ACC112 (cell line): ENCODE results near the gene AOPEP.

Experiments
- H2AFZ ChIP-seq: fragments of 200-600 bp; sonication (generic); one replicate; pipeline ENCODE4 v1.6.0; 2017; ENCODE audit warnings: antibody characterized with exemption, low read length; ENCODE audit not compliant: unreplicated experiment
- H3K27ac ChIP-seq: fragments of 200-600 bp; sonication (generic); 2 replicates; pipeline ENCODE4 v1.5.1; 2014; ENCODE audit warnings: low read depth, mild to moderate bottlenecking, antibody characterized with exemption, low read length, moderate library complexity
- H3K27me3 ChIP-seq: fragments of 200-600 bp; sonication (generic); 2 replicates; pipeline ENCODE4 v1.6.1; 2014; ENCODE audit warnings: mild to moderate bottlenecking, antibody characterized with exemption, low read length, moderate library complexity, mixed read lengths; ENCODE audit not compliant: insufficient read depth
- H3K36me3 ChIP-seq: fragments of 200-600 bp; sonication (generic); 2 replicates; pipeline ENCODE4 v1.6.1; 2016; ENCODE audit warnings: mild to moderate bottlenecking, antibody characterized with exemption, low read length, moderate library complexity, mixed read lengths; ENCODE audit not compliant: insufficient read depth
- H3K4me1 ChIP-seq: fragments of 200-600 bp; sonication (generic); one replicate; pipeline ENCODE4 v1.6.1; 2016; ENCODE audit warnings: low read length, mixed read lengths; ENCODE audit not compliant: insufficient read depth, unreplicated experiment, control insufficient read depth
- H3K4me3 ChIP-seq: fragments of 200-600 bp; sonication (generic); 2 replicates; pipeline ENCODE4 v1.5.1; 2014; ENCODE audit warnings: mild to moderate bottlenecking, low read depth, low read length
- H3K79me2 ChIP-seq: fragments of 200-600 bp; sonication (generic); one replicate; pipeline ENCODE4 v1.6.0; 2016; ENCODE audit warnings: low read length; ENCODE audit not compliant: control insufficient read depth, unreplicated experiment, insufficient read depth

AOPEP gene

DNA sequence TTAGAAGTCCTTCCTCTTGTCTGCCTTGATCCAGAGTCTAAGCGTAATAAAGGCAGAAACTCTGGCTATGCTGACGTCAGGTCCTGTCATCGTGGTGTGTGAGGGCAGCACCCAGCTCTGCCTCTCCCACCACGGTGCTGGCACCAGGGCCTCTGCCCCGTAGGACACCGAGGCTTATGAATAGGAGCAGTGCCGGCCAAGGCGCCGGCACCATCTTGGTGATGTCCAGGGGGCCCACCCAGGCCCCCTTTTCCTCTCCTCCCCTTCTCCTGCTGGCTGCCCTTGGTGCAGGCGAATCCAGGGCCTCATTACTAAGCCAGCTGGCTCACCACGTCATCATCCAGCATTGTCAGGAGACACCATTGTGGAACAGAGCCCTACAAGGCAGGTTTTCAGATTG, 338.7 kb downstream of the AOPEP start:
- no peak overlapping the region for H3K27ac ChIP-seq
- no peak overlapping the region for H3K4me3 ChIP-seq
- H3K79me2 ChIP-seq: peaks cover 61% of the 10 kb centered on the region
- H3K4me1 ChIP-seq: peaks cover 4% of the 10 kb centered on the region
- H2AFZ ChIP-seq: no peak overlapping the region
- H3K36me3 ChIP-seq: peaks cover 28% of the 10 kb centered on the region; the same call in 1 of the 2 replicates
- no peaks in the 10 kb centered on the region for H3K27me3 ChIP-seq

DNA sequence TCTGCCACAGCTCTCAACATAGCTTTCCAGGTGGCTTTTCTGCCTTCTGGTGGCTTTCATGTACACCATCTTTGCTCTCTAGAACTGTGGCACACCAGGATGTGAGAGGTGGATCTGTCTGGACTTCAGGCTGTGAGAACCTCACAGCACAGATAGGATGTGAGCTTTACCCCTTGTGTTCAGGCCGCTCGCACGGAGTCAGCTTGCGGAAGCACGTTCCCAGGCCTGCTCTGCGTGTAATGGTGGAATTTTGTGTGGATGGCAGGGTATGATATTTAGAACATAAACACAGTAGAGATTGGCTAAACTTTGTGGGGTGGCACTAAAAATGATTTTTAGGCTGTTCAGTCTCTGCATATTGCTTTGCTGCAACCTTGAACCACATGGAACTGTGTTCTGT, 340.6 kb downstream of the AOPEP start:
- Histone ChIP-seq H3K36me3 (peaks cover 22% of the 10 kb centered on the region), H3K79me2 (peaks cover 71% of the 10 kb centered on the region), H2AFZ (no peak overlapping the region), H3K4me3 (no peak overlapping the region), H3K4me1 (peaks cover 4% of the 10 kb centered on the region), H3K27ac (no peak overlapping the region), H3K27me3 (no peaks in the 10 kb centered on the region)

DNA sequence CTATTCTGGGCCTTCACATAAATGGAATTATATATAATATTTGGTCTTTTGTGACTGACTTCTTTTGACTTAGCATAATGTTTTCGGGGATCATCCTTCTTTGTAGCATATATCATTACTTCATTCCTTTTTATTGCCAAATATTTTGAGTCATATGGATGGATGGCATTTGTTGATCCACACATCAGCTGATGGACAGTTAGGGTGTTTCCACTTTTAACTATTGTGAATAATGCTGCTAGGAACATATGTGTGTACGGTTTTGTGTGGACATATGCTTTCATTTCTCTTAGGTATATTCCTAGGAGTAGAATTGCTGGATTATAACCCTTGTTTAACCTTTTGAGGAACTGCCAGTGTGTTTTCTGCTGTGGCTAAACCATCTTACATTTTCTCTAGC, 341.4 kb downstream of the AOPEP start:
- Histone ChIP-seq H3K4me3 (no peak overlapping the region), H3K4me1 (peaks cover 4% of the 10 kb centered on the region), H3K27me3 (no peaks in the 10 kb centered on the region), H3K79me2 (peaks cover 72% of the 10 kb centered on the region), H3K36me3 (peaks cover 18% of the 10 kb centered on the region), H3K27ac (no peak overlapping the region), H2AFZ (no peak overlapping the region)

DNA sequence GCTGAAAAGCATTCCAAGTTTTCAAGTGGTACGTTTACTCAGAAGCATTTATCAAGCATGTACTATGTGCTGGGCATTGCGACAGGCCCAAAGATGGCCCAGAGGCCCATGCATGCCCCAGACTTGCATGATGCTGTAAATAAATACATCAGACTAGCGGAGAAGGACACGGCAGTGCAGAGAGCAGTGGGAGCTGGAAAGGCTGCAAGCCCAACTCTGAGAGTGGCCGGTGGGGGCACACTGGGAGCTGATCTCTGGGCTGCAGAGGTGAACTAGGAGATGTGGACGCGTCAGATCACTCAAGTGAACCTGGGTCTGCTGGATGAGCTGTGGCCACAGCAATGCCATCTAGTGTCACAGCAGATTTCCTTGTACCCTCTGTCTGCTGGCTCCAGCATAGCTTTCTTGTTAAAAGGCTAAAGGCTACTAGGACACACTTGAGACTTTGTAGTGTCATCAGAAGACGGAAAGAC, 344.1 kb downstream of the AOPEP start:
- Histone ChIP-seq H3K4me3 (no peak overlapping the region), H3K36me3 (peaks cover 17% of the 10 kb centered on the region), H3K79me2 (peaks cover 79% of the 10 kb centered on the region), H3K27ac (no peak overlapping the region), H2AFZ (no peak overlapping the region), H3K4me1 (peaks cover 4% of the 10 kb centered on the region), H3K27me3 (no peaks in the 10 kb centered on the region)

DNA sequence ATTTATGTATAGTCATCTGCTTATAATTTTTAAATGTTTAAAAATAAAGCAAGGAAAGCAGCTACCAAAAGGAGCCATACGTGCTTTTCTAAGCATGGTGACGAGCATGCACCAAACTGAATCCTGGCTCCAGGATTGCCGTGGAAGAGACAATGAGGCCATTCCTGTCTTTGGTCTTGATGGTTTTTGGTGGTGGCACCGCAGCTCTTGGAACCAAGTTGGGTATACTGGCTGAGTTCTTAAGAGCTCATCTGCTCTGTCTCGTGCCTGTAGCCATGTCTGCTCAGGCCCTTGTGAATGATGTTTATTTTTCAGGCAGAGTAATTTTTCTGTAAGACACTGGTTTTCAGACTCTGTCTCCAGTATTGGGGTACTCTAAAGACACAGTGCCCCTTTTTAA, 345.0 kb downstream of the AOPEP start:
- Histone ChIP-seq H3K79me2 (peaks cover 80% of the 10 kb centered on the region), H3K4me1 (peaks cover 4% of the 10 kb centered on the region), H3K4me3 (no peak overlapping the region), H3K36me3 (peaks cover 17% of the 10 kb centered on the region), H2AFZ (no peak overlapping the region), H3K27ac (no peak overlapping the region), H3K27me3 (no peaks in the 10 kb centered on the region)

DNA sequence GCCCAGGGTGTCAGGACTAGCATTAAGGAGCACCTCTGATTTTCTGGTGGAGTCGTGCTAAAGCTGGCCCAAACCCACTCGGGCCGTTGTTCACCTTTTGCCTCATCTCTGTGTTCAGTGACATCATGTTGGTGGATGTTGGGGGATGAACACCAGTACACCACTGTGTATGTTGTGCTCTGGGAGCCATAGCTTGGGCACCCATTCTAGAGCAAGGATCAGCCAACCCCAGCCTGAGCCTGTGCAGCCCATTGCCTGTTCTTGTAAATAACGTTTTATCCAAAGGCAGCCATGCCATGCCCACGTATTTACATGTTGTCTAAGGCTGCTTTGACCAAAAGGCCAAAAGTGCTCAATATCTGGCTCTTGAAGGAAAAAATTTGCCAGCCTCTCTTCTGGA, 345.4 kb downstream of the AOPEP start:
- peaks cover 17% of the 10 kb centered on the region for H3K36me3 ChIP-seq
- H3K79me2 ChIP-seq: peaks cover 81% of the 10 kb centered on the region
- H3K4me1 ChIP-seq: peaks cover 4% of the 10 kb centered on the region
- no peak overlapping the region for H3K4me3 ChIP-seq
- H3K27me3 ChIP-seq: no peaks in the 10 kb centered on the region
- no peak overlapping the region for H3K27ac ChIP-seq
- H2AFZ ChIP-seq: no peak overlapping the region

DNA sequence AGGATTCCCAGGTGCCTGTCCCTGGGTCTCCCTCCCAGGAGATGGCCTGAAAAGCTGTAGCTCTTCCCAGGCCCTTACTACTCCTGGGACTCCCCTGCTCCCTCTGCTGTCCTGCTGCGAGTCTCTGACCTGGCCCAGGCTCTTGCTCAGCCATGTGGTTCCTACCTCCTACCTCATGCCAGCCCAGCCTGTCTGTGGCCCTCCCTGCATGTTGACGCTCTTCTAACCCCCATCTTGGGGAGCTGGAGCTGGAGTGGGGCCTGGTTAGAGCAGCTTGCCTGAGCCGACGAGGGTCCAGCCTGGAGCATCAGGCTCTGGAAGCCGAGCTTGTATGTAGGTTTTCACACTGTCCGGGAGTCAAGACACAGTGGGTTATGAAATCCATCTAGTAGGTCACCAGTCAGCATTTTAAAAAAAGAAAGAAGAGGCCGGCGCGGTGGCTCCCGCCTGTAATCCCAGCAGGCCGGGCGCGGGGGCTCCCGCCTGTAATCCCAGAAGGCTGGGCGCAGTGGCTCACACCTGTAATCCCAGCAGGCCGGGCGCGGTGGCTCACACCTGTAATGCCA, 346.6 kb downstream of the AOPEP start:
- Histone ChIP-seq H3K27ac (no peak overlapping the region), H3K79me2 (peaks cover 79% of the 10 kb centered on the region), H3K27me3 (no peaks in the 10 kb centered on the region), H3K4me3 (no peak overlapping the region), H3K4me1 (no peaks in the 10 kb centered on the region), H3K36me3 (peaks cover 16% of the 10 kb centered on the region), H2AFZ (no peak overlapping the region)

DNA sequence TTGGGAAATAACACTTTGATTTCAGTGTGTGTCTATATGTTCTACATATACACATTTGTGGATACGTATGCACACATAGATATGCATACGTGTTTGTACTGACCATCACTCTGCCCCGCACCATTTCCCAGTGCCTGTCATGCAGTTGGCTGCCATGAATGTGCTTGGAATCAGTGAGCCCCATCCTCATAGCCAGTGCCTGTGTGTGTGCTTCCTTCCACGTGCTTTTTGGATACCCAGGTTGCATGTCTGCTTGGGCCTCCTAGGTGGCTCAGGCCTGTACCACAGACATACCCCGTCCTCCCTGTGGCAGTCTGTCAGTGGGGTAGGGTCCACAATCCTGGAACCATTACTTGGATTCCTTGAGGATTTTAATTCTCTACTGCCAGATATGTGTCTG, 347.4 kb downstream of the AOPEP start:
- Histone ChIP-seq H3K79me2 (peaks cover 73% of the 10 kb centered on the region), H3K4me1 (no peaks in the 10 kb centered on the region), H3K27ac (no peak overlapping the region), H3K4me3 (no peak overlapping the region), H2AFZ (no peak overlapping the region), H3K36me3 (peaks cover 11% of the 10 kb centered on the region), H3K27me3 (no peaks in the 10 kb centered on the region)

DNA sequence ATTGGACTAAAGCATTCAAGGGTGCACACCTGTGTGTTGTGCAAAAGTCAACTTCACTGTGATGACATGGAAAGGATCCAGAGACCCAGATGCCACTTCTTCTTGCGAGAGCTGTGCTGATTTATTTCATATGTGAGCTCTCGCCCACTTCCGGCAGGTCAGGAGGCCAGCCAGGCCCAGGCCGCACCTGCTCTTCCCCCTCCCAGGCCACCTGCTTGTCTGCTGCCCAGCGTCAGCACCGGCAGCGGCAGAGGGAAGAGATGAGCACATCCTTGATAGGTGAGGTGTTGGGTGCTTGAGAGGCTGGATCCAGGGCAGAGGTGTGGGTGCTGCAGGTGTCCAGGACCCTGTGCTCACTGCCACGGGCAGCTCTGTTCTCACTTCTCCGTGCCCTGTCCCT, 348.1 kb downstream of the AOPEP start:
- H3K79me2 ChIP-seq: peaks cover 72% of the 10 kb centered on the region
- no peak overlapping the region for H3K4me3 ChIP-seq
- H3K36me3 ChIP-seq: peaks cover 7% of the 10 kb centered on the region; the same call in 1 of the 2 replicates
- no peak overlapping the region for H2AFZ ChIP-seq
- no peaks in the 10 kb centered on the region for H3K4me1 ChIP-seq
- no peaks in the 10 kb centered on the region for H3K27me3 ChIP-seq
- H3K27ac ChIP-seq: no peak overlapping the region

DNA sequence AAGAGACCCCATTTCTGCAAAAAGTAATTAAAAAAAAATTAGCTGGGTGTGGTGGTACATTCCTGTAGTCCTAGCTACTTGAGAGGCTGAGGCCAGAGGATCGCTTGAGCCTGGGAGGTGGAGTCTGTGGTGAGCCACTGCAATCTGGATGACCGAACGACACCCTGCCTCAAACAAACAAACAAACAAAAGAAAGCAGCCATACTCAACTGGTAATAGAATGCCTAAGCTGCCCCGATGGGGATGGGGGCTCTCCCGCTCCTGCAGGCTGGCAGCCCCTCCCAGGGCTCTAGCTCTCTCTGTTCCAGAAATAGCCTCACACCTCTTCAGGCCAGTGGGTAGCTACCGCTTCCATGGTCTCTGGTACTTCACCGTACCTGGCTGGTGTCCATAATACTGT, 349.2 kb downstream of the AOPEP start:
- H3K79me2 ChIP-seq: peaks cover 62% of the 10 kb centered on the region
- H2AFZ ChIP-seq: no peak overlapping the region
- no peak overlapping the region for H3K4me3 ChIP-seq
- no peaks in the 10 kb centered on the region for H3K4me1 ChIP-seq
- H3K27ac ChIP-seq: no peak overlapping the region
- peaks cover 7% of the 10 kb centered on the region; the same call in 1 of the 2 replicates for H3K36me3 ChIP-seq
- no peaks in the 10 kb centered on the region for H3K27me3 ChIP-seq

DNA sequence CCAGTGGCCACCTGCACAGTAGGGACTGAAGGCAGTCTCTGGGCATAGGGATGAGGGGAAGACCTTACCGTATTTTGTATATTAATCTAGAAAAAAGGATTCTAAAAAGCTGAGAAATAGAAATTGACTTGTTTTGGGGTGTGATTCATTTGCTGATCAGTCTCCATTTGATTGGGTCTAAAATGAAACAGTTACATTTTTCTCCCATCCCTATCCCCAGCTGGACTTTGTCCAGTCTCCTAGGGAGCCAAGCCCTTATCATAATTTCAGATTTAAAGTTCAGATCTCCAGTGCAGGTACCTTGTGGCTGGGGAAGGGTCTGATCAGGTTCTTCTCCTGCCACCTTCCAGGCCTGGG, 350.2 kb downstream of the AOPEP start:
- Histone ChIP-seq H3K79me2 (peaks cover 53% of the 10 kb centered on the region), H3K4me1 (no peaks in the 10 kb centered on the region), H2AFZ (no peak overlapping the region), H3K36me3 (peaks cover 11% of the 10 kb centered on the region; the same call in 1 of the 2 replicates), H3K4me3 (no peak overlapping the region), H3K27ac (no peak overlapping the region), H3K27me3 (no peaks in the 10 kb centered on the region)
